Keratinocyte (primary cell): ENCODE data around the gene NLRP6.
"Not testable (repeated sequence)": the region's sequence is repeated elsewhere in the genome, so short reads cannot be mapped to it uniquely, and the experiment has no call there.

Experiments
- EZH2 ChIP-seq: IDR thresholded peaks from one replicate; pipeline ENCODE4 v1.6.1; 2012; ENCODE audit warnings: inconsistent platforms, mild to moderate bottlenecking, low read length, moderate library complexity
- TF ChIP-seq, protein P1 (sequence below), 3 experiments: IDR thresholded peaks in 1 of 3; conservative IDR thresholded peaks in 1 of 3; optimal IDR thresholded peaks in 1 of 3; 2 replicates in 2 of 3; 3 replicates in 1 of 3; pipeline versions ENCODE3 to v1.5.1; 2011; ENCODE audit warnings: low read length in 3 of 3, mild to moderate bottlenecking in 3 of 3, moderate library complexity in 2 of 3, control low read depth in 1 of 3, inconsistent platforms in 1 of 3; ENCODE audit not compliant: insufficient read depth in 2 of 3; ENCODE audit errors: extremely low read depth in 1 of 3

DNA sequence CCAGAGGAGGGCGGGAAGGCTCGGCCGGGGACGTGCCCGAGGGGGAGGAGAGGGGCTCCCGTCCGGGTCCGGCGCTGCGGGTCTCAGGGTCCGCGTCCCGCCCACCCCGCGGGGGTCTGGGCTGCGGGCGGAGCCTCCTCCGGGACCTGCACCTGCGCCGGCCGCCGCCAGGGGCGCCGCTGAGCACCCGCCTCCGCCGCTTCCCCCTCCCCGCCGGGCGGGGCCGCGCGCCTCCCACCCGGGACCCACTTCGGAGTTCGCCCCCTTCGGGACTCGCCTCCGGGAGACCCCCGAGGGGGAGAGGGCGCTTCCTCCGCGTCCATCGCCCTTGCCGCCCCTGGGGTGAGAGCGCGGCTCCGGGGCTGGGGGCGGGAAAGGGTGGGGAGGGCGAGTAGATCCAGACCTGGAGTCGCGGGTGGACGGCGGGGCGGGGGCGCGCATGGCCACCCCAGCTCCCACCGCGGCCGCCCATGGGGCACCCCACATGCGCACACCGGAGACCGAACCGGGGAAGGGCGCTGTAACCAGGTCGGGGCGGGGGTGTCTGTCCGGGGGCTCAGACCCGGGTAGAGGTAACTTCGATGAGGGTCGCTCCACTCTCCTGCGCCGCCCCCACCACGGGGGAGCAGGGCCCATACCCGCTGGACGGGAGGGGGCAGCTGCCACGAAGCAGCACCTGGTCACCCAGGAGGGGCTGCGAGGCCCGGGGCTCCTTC lies 40.4 kb downstream of the NLRP6 start:
- TF ChIP-seq, protein P1, sequence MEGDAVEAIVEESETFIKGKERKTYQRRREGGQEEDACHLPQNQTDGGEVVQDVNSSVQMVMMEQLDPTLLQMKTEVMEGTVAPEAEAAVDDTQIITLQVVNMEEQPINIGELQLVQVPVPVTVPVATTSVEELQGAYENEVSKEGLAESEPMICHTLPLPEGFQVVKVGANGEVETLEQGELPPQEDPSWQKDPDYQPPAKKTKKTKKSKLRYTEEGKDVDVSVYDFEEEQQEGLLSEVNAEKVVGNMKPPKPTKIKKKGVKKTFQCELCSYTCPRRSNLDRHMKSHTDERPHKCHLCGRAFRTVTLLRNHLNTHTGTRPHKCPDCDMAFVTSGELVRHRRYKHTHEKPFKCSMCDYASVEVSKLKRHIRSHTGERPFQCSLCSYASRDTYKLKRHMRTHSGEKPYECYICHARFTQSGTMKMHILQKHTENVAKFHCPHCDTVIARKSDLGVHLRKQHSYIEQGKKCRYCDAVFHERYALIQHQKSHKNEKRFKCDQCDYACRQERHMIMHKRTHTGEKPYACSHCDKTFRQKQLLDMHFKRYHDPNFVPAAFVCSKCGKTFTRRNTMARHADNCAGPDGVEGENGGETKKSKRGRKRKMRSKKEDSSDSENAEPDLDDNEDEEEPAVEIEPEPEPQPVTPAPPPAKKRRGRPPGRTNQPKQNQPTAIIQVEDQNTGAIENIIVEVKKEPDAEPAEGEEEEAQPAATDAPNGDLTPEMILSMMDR (optimal IDR thresholded peaks at IDR 0.05 in 1 of 3, IDR thresholded peaks at IDR 0.05 in 1 of 3, conservative IDR thresholded peaks at IDR 0.05 in 1 of 3; ENCODE audit: extremely low read depth in 1 of 3, insufficient read depth in 2 of 3, low read length in 3 of 3): not testable (repeated sequence)
- TF ChIP-seq EZH2: not testable (repeated sequence)
